Measurements from ENCODE around the gene UIMC1.

GRCh38 chr5:176904276-176904675 lies 102.3 kb downstream of the UIMC1 start:
- no peak for TF ChIP-seq BCL11B (tag by site-specific recombination; IDR thresholded peaks at IDR 0.05; ENCODE audit: low read depth)
- TF ChIP-seq CTCF (tag by site-specific recombination; IDR thresholded peaks at IDR 0.05) = no peak
- TF ChIP-seq MZF1 (tag by site-specific recombination; IDR thresholded peaks at IDR 0.05; ENCODE audit: borderline replicate concordance) = no peak
- TF ChIP-seq ZNF645 (tag by site-specific recombination; IDR thresholded peaks at IDR 0.05) = no peak

All from HEK293 (cell line).